ENCODE measurements around the gene KLHL6.

- TF ChIP-seq CTCF (IDR thresholded peaks at IDR 0.05; ENCODE audit: insufficient read depth, low read length) (no peak), REST (IDR thresholded peaks at IDR 0.05; ENCODE audit: insufficient replicate concordance, low read depth) (no peak), GABPA (IDR thresholded peaks at IDR 0.05; ENCODE audit: low read depth) (no peak), POLR2AphosphoS5 (IDR thresholded peaks at IDR 0.05; ENCODE audit: low read depth) (no peak)
Observed at GRCh38 chr3:183551930-183552329, 3.6 kb downstream of the KLHL6 start.
